Loucy (cell line): ENCODE data around the gene OTOP1.
A peak's percentile ranks its signal among the peaks of the same experiment; 100 is the strongest.
"Not testable (repeated sequence)": the region's sequence is repeated elsewhere in the genome, so short reads cannot be mapped to it uniquely, and the experiment has no call there.

Experiments
- H2AFZ ChIP-seq: fragments of 200-600 bp; sonication (generic); 2 replicates; pipeline ENCODE4 v1.6.0; 2016; ENCODE audit warnings: antibody characterized with exemption, mild to moderate bottlenecking, low read length, moderate library complexity
- H3F3A ChIP-seq: fragments of 200-600 bp; 2 replicates; pipeline ENCODE4 v1.6.0; 2016; ENCODE audit warnings: antibody characterized with exemption, low read depth, mild to moderate bottlenecking
- H3K27me3 ChIP-seq: fragments of 200-600 bp; sonication (generic); 2 replicates; pipeline ENCODE4 v1.6.1; 2014; ENCODE audit warnings: low read length, mild to moderate bottlenecking; ENCODE audit not compliant: insufficient read depth, poor library complexity, severe bottlenecking
- H3K36me3 ChIP-seq: fragments of 200-600 bp; sonication (generic); 2 replicates; pipeline ENCODE4 v1.6.1; 2016; ENCODE audit warnings: low read length; ENCODE audit not compliant: insufficient read depth
- H3K4me1 ChIP-seq: fragments of 200-600 bp; sonication (generic); 2 replicates; pipeline ENCODE4 v1.5.1; 2014; ENCODE audit warnings: low read length, mild to moderate bottlenecking; ENCODE audit not compliant: insufficient read depth, poor library complexity, severe bottlenecking
- H3K4me2 ChIP-seq: fragments of 200-600 bp; sonication (generic); 2 replicates; pipeline ENCODE4 v1.6.0; 2014; ENCODE audit warnings: antibody characterized with exemption, low read length, low read depth, mild to moderate bottlenecking; ENCODE audit not compliant: poor library complexity, severe bottlenecking
- H3K4me3 ChIP-seq: fragments of 200-600 bp; sonication (generic); 2 replicates; pipeline ENCODE4 v1.5.1; 2014; ENCODE audit warnings: low read length, mild to moderate bottlenecking, mixed read lengths; ENCODE audit not compliant: poor library complexity, severe bottlenecking
- H3K79me2 ChIP-seq: fragments of 200-600 bp; sonication (generic); 2 replicates; pipeline ENCODE4 v1.6.1; 2014; ENCODE audit warnings: low read length; ENCODE audit not compliant: insufficient read depth
- H3K9ac ChIP-seq: fragments of 200-600 bp; sonication (generic); 2 replicates; pipeline ENCODE4 v1.6.0; 2014; ENCODE audit warnings: mild to moderate bottlenecking, low read depth, low read length, moderate library complexity; ENCODE audit not compliant: poor library complexity, severe bottlenecking
- H3K9me2 ChIP-seq: fragments of 200-600 bp; sonication (generic); replicated peaks from 2 replicates; pipeline ENCODE4 v1.6.1; 2016; ENCODE audit warnings: low read depth, low read length, mixed read lengths
- H3K9me3 ChIP-seq: fragments of 200-600 bp; sonication (generic); 2 replicates; pipeline ENCODE4 v1.6.1; 2014; ENCODE audit warnings: mild to moderate bottlenecking, antibody characterized with exemption, low read length, low read depth; ENCODE audit not compliant: insufficient read depth
- H4K20me1 ChIP-seq: fragments of 200-600 bp; sonication (generic); 2 replicates; pipeline ENCODE4 v1.6.0; 2014; ENCODE audit warnings: antibody characterized with exemption, low read length, mild to moderate bottlenecking; ENCODE audit not compliant: insufficient read depth, poor library complexity, severe bottlenecking
- EZH2phosphoT487 ChIP-seq: fragments of 200-600 bp; IDR thresholded peaks from 2 replicates; pipeline ENCODE4 v1.6.1; 2018; ENCODE audit warnings: antibody characterized with exemption, mild to moderate bottlenecking, moderate library complexity, borderline replicate concordance
- TF ChIP-seq, protein P1 (sequence below): fragments of 200-600 bp; sonication (generic); conservative IDR thresholded peaks from 2 replicates; pipeline ENCODE4 v1.5.1; 2014; ENCODE audit warnings: mild to moderate bottlenecking, antibody characterized with exemption, low read length

OTOP1 gene

GRCh38 chr4:4248029-4248884 is 21.5 kb upstream of the OTOP1 start, which contains the start of gene TMEM128:
TMEM128 (minus strand) TSS chr4:4248223; CDS start chr4:4248202, 21 bp downstream.
- H3F3A ChIP-seq, result no peaks in the 10 kb centered on the region
- no peaks in the 10 kb centered on the region for H3K27me3 ChIP-seq
- H3K4me2 ChIP-seq, result peak within 1 kb of the TSS; percentile 93
- peaks cover 21% of the 10 kb centered on the region for H3K4me1 ChIP-seq
- peak within 1 kb of the TSS; percentile 94 for H3K4me3 ChIP-seq
- no peak for TF ChIP-seq EZH2phosphoT487
- TF ChIP-seq, protein P1, sequence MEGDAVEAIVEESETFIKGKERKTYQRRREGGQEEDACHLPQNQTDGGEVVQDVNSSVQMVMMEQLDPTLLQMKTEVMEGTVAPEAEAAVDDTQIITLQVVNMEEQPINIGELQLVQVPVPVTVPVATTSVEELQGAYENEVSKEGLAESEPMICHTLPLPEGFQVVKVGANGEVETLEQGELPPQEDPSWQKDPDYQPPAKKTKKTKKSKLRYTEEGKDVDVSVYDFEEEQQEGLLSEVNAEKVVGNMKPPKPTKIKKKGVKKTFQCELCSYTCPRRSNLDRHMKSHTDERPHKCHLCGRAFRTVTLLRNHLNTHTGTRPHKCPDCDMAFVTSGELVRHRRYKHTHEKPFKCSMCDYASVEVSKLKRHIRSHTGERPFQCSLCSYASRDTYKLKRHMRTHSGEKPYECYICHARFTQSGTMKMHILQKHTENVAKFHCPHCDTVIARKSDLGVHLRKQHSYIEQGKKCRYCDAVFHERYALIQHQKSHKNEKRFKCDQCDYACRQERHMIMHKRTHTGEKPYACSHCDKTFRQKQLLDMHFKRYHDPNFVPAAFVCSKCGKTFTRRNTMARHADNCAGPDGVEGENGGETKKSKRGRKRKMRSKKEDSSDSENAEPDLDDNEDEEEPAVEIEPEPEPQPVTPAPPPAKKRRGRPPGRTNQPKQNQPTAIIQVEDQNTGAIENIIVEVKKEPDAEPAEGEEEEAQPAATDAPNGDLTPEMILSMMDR, result peak; percentile 26; the same call in 1 of the 2 replicates
- H3K9me3 ChIP-seq, result no peaks in the 10 kb centered on the region
- H3K79me2 ChIP-seq, result peaks cover 31% of the 10 kb centered on the region
- no peaks in the 10 kb centered on the region; the same call in 1 of the 2 replicates for H3K36me3 ChIP-seq
- no peaks in the 10 kb centered on the region for H3K9me2 ChIP-seq
- H3K9ac ChIP-seq, result peak within 1 kb of the TSS; percentile 95
- H2AFZ ChIP-seq, result peak within 1 kb of the TSS; percentile 92
- H4K20me1 ChIP-seq, result no peaks in the 10 kb centered on the region

DNA sequence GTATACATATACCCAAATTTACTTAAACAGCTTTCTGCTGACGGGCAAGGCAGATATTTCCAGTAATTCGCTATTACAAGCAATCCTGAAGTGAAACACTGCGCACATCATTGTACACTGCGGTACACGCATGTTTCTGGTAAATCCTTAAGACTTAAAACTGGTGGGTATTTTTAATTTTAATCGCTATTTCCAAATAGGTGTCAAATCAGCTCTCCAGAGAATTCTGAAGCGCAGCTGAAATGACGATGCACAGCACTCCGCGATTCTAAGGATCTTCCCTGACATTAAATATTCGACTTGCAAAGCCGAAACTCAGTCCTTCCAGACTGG is 20.9 kb upstream of the OTOP1 start:
- H3K79me2 ChIP-seq, result peaks cover 31% of the 10 kb centered on the region
- H4K20me1 ChIP-seq, result no peaks in the 10 kb centered on the region
- peak overlapping the region; percentile 95 for H3K9ac ChIP-seq
- H3K4me2 ChIP-seq, result peak overlapping the region; percentile 93
- no peaks in the 10 kb centered on the region for H3K9me2 ChIP-seq
- no peaks in the 10 kb centered on the region for H3K9me3 ChIP-seq
- peaks cover 21% of the 10 kb centered on the region for H3K4me1 ChIP-seq
- peak overlapping the region; percentile 94 for H3K4me3 ChIP-seq
- TF ChIP-seq, protein P1, result no peak
- no peak for TF ChIP-seq EZH2phosphoT487
- no peaks in the 10 kb centered on the region for H3F3A ChIP-seq
- no peaks in the 10 kb centered on the region; the same call in 1 of the 2 replicates for H3K36me3 ChIP-seq
- H2AFZ ChIP-seq, result peak overlapping the region; percentile 92
- H3K27me3 ChIP-seq, result no peaks in the 10 kb centered on the region

GRCh38 chr4:4245172-4245571 is 18.4 kb upstream of the OTOP1 start:
- TF ChIP-seq, protein P1, result no peak
- TF ChIP-seq EZH2phosphoT487, result no peak

GRCh38 chr4:4239551-4239950 is 12.8 kb upstream of the OTOP1 start:
- H3K36me3 ChIP-seq, result peaks cover 23% of the 10 kb centered on the region; the same call in 1 of the 2 replicates
- H3K79me2 ChIP-seq, H4K20me1 ChIP-seq, H3K9me2 ChIP-seq, H3K9ac ChIP-seq, H3F3A ChIP-seq, H3K9me3 ChIP-seq, H3K4me3 ChIP-seq, H3K4me2 ChIP-seq, H2AFZ ChIP-seq, H3K4me1 ChIP-seq, H3K27me3 ChIP-seq: not testable (repeated sequence)

More at GRCh38 chr4:4245172-4245571, 18.4 kb upstream of the OTOP1 start:
- H3K4me2 ChIP-seq, result no peak overlapping the region
- peaks cover 10% of the 10 kb centered on the region; the same call in 1 of the 2 replicates for H3K36me3 ChIP-seq
- H3K9me3 ChIP-seq, result no peaks in the 10 kb centered on the region
- no peaks in the 10 kb centered on the region for H3F3A ChIP-seq
- peaks cover 31% of the 10 kb centered on the region for H3K79me2 ChIP-seq
- H3K4me3 ChIP-seq, result no peak overlapping the region
- H2AFZ ChIP-seq, result no peak overlapping the region
- H3K27me3 ChIP-seq, result no peaks in the 10 kb centered on the region
- peaks cover 21% of the 10 kb centered on the region for H3K4me1 ChIP-seq
- no peaks in the 10 kb centered on the region for H4K20me1 ChIP-seq
- H3K9ac ChIP-seq, result no peak overlapping the region
- no peaks in the 10 kb centered on the region for H3K9me2 ChIP-seq
